GOT3 (cell line): ENCODE measurements around the gene TDRKH.

ENCODE experiments used
- DNase-seq: peaks from one replicate; lab custom pipeline; 2025; ENCODE audit warnings: mixed read lengths; lab: John Stamatoyannopoulos, UW

The TDRKH gene

GRCh38 chr1:151823175-151823574 is 32.9 kb upstream of the TDRKH start:
- DNase-seq: no peak

- DNase-seq: no peak
Observed at GRCh38 chr1:151822404-151822803, 32.1 kb upstream of the TDRKH start.

- DNase-seq: no peak
Observed at GRCh38 chr1:151820940-151821339, 30.6 kb upstream of the TDRKH start.

- no peak for DNase-seq
Observed at GRCh38 chr1:151819976-151820623, 29.8 kb upstream of the TDRKH start.

- DNase-seq: no peak
Observed at GRCh38 chr1:151819227-151819835, 29.0 kb upstream of the TDRKH start.

- no peak for DNase-seq
Observed at GRCh38 chr1:151817353-151817730, 27.0 kb upstream of the TDRKH start.

- no peak for DNase-seq
Observed at GRCh38 chr1:151816548-151817352, 26.4 kb upstream of the TDRKH start.

GRCh38 chr1:151815716-151816327 is 25.5 kb upstream of the TDRKH start:
- DNase-seq: no peak

GRCh38 chr1:151814971-151815545 is 24.8 kb upstream of the TDRKH start:
- DNase-seq: no peak

GRCh38 chr1:151814426-151814825 is 24.1 kb upstream of the TDRKH start:
- DNase-seq: no peak

GRCh38 chr1:151813271-151813977 is 23.1 kb upstream of the TDRKH start:
- no peak for DNase-seq

- no peak for DNase-seq
Observed at GRCh38 chr1:151811181-151811580, 20.9 kb upstream of the TDRKH start.

GRCh38 chr1:151809985-151810556 is 19.8 kb upstream of the TDRKH start:
- DNase-seq: no peak

GRCh38 chr1:151809290-151809984 is 19.1 kb upstream of the TDRKH start:
- DNase-seq: no peak

- DNase-seq: no peak
Observed at GRCh38 chr1:151807766-151808165, 17.5 kb upstream of the TDRKH start.

- DNase-seq: no peak
Observed at GRCh38 chr1:151807131-151807530, 16.8 kb upstream of the TDRKH start.

GRCh38 chr1:151806170-151806569 is 15.9 kb upstream of the TDRKH start:
- no peak for DNase-seq

GRCh38 chr1:151805066-151805820 is 14.9 kb upstream of the TDRKH start, which contains the start of gene LINGO4:
TSS of gene LINGO4 (minus strand) at chr1:151805419. CDS start at chr1:151802704, 2,715 bp downstream.
- DNase-seq: no peak

- DNase-seq: no peak
Observed at GRCh38 chr1:151803915-151804314, 13.6 kb upstream of the TDRKH start.

- no peak for DNase-seq
Observed at GRCh38 chr1:151803164-151803563, 12.9 kb upstream of the TDRKH start.
